DOHH2 (cell line): ENCODE results near the gene RNF2.

Experiments
- EZH2phosphoT487 ChIP-seq: fragments of 200-600 bp; sonication (generic); IDR thresholded peaks from 2 replicates; pipeline ENCODE4 v1.6.1; 2017; ENCODE audit warnings: borderline replicate concordance, mild to moderate bottlenecking, antibody characterized with exemption, low read length, moderate library complexity, mixed read lengths
- TF ChIP-seq, protein P1 (sequence below): fragments of 200-600 bp; sonication (generic); IDR thresholded peaks from one replicate; pipeline ENCODE4 v1.5.1; 2014; ENCODE audit warnings: antibody characterized with exemption, mild to moderate bottlenecking, low read depth, low read length; ENCODE audit not compliant: poor library complexity, severe bottlenecking

DNA sequence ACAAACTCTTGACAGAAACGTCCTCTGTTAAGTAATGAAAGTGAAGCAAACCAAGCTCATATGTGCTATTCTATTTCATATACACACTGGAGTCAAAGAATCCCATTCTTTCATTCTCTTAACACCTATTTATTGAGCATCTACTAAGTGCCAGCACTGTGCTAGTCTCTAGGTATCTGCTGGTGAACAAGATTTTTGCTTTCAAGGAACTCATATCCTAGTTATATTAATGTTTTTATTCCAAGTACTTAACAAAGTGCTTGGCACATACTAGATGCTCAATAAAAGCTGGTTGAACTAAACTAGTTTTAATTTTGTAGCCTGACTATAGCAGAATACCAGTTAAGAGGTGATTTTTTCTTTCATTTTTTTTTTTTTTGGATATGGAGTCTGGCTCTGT, 3.6 kb upstream of the RNF2 start:
- TF ChIP-seq, protein P1, sequence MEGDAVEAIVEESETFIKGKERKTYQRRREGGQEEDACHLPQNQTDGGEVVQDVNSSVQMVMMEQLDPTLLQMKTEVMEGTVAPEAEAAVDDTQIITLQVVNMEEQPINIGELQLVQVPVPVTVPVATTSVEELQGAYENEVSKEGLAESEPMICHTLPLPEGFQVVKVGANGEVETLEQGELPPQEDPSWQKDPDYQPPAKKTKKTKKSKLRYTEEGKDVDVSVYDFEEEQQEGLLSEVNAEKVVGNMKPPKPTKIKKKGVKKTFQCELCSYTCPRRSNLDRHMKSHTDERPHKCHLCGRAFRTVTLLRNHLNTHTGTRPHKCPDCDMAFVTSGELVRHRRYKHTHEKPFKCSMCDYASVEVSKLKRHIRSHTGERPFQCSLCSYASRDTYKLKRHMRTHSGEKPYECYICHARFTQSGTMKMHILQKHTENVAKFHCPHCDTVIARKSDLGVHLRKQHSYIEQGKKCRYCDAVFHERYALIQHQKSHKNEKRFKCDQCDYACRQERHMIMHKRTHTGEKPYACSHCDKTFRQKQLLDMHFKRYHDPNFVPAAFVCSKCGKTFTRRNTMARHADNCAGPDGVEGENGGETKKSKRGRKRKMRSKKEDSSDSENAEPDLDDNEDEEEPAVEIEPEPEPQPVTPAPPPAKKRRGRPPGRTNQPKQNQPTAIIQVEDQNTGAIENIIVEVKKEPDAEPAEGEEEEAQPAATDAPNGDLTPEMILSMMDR, result no peak
- no peak for TF ChIP-seq EZH2phosphoT487
